Spinal cord (tissue), 10 donors: ENCODE data around the gene ATP1B2. TPM values are rescaled to one million over a fixed set of nuclear protein-coding genes. Genes with fewer than 3 reads are reported as not detected.

Experiments used
- DNase-seq, 6 donors: peaks; one replicate each; pipeline versions ENCODE4 v3.0.0 to v3.0.0-alpha.2; 2013 to 2015; ENCODE audit warnings: low spot score in 6 of 6, low read depth in 4 of 6
- H3K27ac ChIP-seq: one replicate; pipeline ENCODE4 v1.5.1; 2013; ENCODE audit warnings: low read depth, low read length, control low read depth
- H3K27me3 ChIP-seq: one replicate; pipeline ENCODE4 v1.6.1; 2013; ENCODE audit warnings: low read length; ENCODE audit not compliant: control insufficient read depth, insufficient read depth
- H3K36me3 ChIP-seq: one replicate; pipeline ENCODE4 v1.6.1; 2013; ENCODE audit warnings: low read length; ENCODE audit not compliant: control insufficient read depth, insufficient read depth
- H3K4me1 ChIP-seq: one replicate; pipeline ENCODE4 v1.6.1; 2013; ENCODE audit warnings: low read length; ENCODE audit not compliant: control insufficient read depth, insufficient read depth
- H3K4me3 ChIP-seq: one replicate; pipeline ENCODE4 v1.5.1; 2013; ENCODE audit warnings: low read depth, low read length, control low read depth
- H3K9me3 ChIP-seq: one replicate; pipeline ENCODE4 v1.6.1; 2013; ENCODE audit warnings: low read length; ENCODE audit not compliant: control insufficient read depth, insufficient read depth
- WGBS: methylation state at CpG from one replicate; pipeline ENCODE4 v1.1.5; 2013; ENCODE audit warnings: missing lambda C conversion rate; ENCODE audit not compliant: insufficient coverage; 5-methylcytosine and 5-hydroxymethylcytosine counted together
- polyA plus RNA-seq, 2 donors: library from polyadenylated mRNA; unstranded; fragments of 120-200 nt; gene quantifications; one replicate each; pipeline ENCODE4 v1.2.1, GENCODE V29; 2013; ENCODE audit not compliant: insufficient read length in 2 of 2
- total RNA-seq, 2 donors: library from RNA; depleted of rRNA in 1 of 2; stranded (reverse); fragments of 120-200 nt in 1 of 2; fragments of >200 nt in 1 of 2; gene quantifications; one replicate each; pipeline versions ENCODE4 v1.2.3 to v1.2.4, GENCODE V29; 2013 to 2014
- donor health status: healthy.

ATP1B2 gene
- total and polyA plus RNA-seq, 4 donors: 29.1 to 332 (median 174) TPM

DNA sequence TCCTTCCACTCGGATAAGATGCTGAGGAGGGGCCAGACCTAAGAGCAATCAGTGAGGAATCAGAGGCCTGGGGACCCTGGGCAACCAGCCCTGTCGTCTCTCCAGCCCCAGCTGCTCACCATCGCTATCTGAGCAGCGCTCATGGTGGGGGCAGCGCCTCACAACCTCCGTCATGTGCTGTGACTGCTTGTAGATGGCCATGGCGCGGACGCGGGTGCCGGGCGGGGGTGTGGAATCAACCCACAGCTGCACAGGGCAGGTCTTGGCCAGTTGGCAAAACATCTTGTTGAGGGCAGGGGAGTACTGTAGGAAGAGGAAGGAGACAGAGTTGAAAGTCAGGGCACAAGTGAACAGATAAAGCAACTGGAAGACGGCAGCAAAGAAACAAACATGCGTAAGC, 24.2 kb downstream of the ATP1B2 start:
- 96% methylated on average over 13 of the region's 14 CpGs for WGBS
- Histone ChIP-seq H3K4me3 (no peak overlapping the region), H3K27me3 (no peaks in the 10 kb centered on the region), H3K9me3 (no peaks in the 10 kb centered on the region), H3K4me1 (peaks cover 3% of the 10 kb centered on the region), H3K27ac (no peak overlapping the region), H3K36me3 (peaks cover 53% of the 10 kb centered on the region)
- DNase-seq: no peak

DNA sequence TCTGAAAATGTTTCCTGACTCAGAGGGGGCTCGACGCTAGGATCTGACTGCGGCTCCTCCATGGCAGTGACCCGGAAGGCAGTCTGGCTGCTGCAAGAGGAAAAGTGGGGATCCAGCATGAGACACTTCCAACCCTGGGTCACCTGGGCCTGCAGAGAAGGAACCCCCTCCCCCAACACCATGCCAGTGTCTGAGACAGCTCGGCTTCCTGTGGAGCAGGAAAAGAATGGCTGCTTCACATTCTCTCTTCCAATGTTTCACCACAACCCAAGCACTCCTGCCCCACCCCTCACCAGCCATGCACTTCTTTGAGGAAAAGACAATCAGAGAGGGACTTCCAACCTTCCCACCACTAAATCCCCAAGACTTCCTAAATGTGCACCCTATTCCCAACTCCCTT, 25.8 kb downstream of the ATP1B2 start:
- no peaks in the 10 kb centered on the region for H3K27me3 ChIP-seq
- H3K36me3 ChIP-seq: peaks cover 42% of the 10 kb centered on the region
- H3K9me3 ChIP-seq: no peaks in the 10 kb centered on the region
- WGBS: 38% methylated on average over 1 of the region's 5 CpGs
- H3K4me1 ChIP-seq: peaks cover 3% of the 10 kb centered on the region
- DNase-seq: no peak
- H3K27ac ChIP-seq: no peak overlapping the region
- no peak overlapping the region for H3K4me3 ChIP-seq

DNA sequence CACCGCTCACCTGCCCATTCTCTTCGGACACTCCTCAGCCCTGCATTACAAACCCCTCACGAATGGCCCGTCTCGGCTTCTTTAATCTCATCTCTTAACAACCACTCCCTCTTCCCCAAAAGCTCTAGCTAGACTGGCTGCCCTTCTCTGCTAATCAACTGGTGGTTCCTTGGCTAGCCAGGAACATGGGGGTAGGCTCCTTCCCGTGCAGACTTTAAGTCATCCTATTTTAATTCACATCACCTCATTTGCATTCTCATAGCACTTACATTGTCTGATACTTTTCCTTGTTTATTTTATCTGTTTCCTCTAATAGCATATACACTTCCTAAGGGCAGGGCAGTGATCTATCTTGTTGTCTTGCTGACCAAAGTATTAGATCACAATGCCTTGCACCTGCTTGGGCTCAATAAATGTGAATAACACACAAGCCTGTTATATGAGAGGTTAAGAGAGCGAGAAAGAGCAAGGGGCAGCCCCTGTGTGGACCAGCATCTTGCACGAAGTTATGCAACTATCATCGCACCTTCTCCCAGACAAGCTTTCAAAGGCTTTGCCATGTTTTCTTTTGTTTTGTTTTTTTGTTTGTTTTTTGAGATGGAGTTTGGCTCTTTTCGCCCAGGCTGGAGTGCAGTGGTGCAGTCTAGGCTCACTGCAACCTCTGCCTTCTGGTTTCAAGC, 26.8 kb downstream of the ATP1B2 start:
- Histone ChIP-seq H3K4me1 (peaks cover 3% of the 10 kb centered on the region), H3K36me3 (peaks cover 33% of the 10 kb centered on the region), H3K27me3 (no peaks in the 10 kb centered on the region), H3K9me3 (no peaks in the 10 kb centered on the region), H3K4me3 (no peak overlapping the region), H3K27ac (no peak overlapping the region)
- DNase-seq: no peak
- WGBS: 55% methylated on average over 7 of the region's 10 CpGs

DNA sequence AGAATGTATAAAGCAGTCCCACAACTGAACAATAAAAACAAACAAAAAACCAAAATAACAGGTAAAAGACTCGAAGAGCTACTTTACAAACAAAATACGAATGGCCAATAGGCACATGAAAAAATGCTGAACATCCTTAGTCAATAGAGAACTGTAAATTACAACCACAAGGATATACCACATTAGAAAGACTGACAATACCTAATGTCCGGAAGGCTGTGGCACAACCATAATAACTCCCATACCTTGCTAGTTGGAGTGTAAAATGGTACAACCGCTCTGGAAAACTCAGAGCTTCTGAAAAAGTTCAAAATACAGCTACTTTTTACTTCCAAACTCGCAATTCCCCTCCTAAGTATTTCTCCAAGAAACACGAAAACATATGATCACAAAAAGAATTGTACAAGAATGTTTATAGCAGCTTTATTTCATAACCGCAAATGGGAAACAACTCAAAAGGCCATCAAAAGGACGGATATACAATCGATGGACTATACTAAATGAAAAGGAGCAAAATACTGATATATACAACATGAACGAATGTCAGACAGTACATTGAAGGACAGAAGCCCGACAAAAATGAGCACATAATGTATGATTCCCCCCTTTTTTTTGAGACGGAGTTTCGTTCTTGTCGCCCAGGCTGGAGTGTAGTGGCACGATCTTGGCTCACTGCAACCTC, 34.3 kb downstream of the ATP1B2 start:
- WGBS: 60% methylated on average over 1 of the region's 15 CpGs
- peak overlapping the region; percentile 96 for H3K4me3 ChIP-seq
- peak overlapping the region; percentile 99 for H3K27ac ChIP-seq
- DNase-seq: no peak
- peaks cover 24% of the 10 kb centered on the region for H3K4me1 ChIP-seq
- H3K36me3 ChIP-seq: peaks cover 2% of the 10 kb centered on the region
- no peaks in the 10 kb centered on the region for H3K27me3 ChIP-seq
- H3K9me3 ChIP-seq: no peaks in the 10 kb centered on the region

DNA sequence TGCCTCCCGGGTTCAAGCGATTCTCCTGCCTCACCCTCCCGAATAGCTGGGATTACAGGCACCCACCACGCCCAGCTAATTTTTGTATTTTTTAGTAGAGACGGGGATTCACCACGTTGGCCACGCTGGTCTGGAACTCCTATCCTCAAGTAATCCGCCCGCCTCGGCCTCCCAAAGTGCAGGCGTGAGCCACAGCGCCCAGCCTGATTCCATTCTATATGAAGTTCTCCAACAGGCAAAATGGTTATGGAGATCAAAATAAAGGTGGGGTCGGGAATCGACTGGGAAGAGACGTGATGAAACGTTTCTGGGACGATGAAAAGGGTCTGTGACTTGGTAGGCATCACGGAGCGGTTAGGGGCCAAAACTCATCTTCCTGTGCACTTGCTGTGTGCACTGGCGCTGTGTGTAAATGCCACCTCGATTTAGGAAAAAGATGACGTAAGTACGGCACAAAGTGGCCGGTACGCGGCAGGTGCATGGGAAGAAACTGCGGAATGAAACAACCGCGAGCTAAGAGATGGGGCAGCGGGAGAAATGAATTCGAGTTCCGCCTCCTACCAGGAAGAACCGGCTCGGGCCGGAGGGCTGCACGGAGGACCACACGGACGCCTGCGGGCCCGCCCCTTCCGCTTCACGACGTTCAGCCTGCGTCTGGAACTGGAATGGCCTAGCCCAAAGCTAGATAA, 35.0 kb downstream of the ATP1B2 start:
- Histone ChIP-seq H3K9me3 (no peaks in the 10 kb centered on the region), H3K4me3 (peak overlapping the region; percentile 96), H3K4me1 (peaks cover 25% of the 10 kb centered on the region), H3K36me3 (peaks cover 6% of the 10 kb centered on the region), H3K27me3 (no peaks in the 10 kb centered on the region), H3K27ac (peak overlapping the region; percentile 99)
- DNase-seq: peak in 5 of 6 donors; percentile 78 to 98 (median 91)
- WGBS: 4% methylated on average over 40 of the region's 44 CpGs

DNA sequence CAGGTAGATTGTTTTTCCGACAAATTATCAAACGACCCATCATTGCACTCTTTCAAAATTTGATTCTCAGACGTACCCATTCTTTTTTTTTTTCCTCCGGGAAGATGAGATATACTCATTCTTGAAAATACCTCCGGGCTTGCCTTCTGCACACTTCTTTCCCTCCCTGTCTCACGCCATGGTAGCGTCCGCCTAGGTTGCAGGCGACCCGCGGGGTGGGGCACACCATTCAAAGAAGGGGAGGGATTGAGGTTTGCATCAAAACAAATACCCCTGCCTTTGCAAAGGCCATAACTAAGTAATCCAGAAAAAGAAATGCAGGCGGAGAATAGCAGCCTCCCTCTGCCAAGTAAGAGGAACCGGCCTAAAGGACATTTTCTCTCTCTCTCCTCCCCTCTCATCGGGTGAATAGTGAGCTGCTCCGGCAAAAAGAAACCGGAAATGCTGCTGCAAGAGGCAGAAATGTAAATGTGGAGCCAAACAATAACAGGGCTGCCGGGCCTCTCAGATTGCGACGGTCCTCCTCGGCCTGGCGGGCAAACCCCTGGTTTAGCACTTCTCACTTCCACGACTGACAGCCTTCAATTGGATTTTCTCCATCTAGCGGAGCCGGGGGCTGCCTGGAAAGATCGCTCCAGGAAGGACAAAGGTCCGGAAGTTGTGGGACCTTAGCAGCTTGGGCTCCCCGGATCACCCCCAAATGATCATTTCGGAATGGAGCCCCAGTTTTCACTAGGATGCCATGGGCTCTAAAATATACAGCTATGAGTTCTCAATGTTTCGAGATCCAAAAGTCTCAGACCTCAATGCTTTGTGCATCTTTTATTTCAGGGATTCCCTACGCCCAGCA, 35.7 kb downstream of the ATP1B2 start:
- Histone ChIP-seq H3K27me3 (no peaks in the 10 kb centered on the region), H3K27ac (peak overlapping the region; percentile 99), H3K4me3 (peak overlapping the region; percentile 96), H3K36me3 (peaks cover 10% of the 10 kb centered on the region), H3K4me1 (peaks cover 25% of the 10 kb centered on the region), H3K9me3 (no peaks in the 10 kb centered on the region)
- WGBS: 0% methylated on average over 20 of the region's 30 CpGs
- DNase-seq: peak; percentile 86 to 98 (median 92)

DNA sequence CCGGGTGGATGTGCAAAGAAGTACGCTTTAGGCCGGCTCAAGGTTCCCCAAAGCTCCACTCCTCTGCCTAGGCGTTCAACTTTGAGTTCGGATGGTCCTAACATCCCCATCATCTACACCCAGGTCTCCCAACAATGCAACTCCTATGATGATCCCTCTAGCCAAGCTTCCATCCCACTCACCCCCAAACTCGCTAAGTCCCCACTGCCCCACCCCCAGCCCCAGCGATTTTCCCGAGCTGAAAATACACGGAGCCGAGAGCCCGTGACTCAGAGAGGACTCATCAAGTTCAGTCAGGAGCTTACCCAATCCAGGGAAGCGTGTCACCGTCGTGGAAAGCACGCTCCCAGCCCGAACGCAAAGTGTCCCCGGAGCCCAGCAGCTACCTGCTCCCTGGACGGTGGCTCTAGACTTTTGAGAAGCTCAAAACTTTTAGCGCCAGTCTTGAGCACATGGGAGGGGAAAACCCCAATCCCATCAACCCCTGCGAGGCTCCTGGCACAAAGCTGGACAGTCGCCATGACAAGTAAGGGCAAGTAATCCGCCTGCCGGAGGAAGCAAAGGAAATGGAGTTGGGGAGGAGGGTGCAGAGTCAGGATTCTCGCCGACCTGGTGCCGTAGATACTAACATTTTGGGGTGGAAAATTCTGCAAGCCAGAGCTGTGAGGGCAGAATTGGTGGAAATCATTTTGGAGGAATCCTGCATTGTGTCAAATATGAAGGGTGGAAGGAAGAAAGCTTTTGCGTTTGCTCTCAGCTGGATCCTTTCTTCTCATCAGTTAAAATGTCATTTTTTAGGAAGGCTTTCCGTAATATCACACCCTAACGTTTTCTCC, 36.6 kb downstream of the ATP1B2 start, which contains the start of gene TP53:
Gene TP53, minus strand, starts transcription at position 419 of the 836 bp plus-strand sequence. CDS start 10,896 bp downstream, outside the sequence.
- Histone ChIP-seq H3K36me3 (peaks cover 17% of the 10 kb centered on the region), H3K4me1 (peaks cover 25% of the 10 kb centered on the region), H3K9me3 (no peaks in the 10 kb centered on the region), H3K27ac (peak within 1 kb of the TSS; percentile 99), H3K27me3 (no peaks in the 10 kb centered on the region), H3K4me3 (peak within 1 kb of the TSS; percentile 96)
- WGBS: under 1% methylated on average over 24 of the region's 30 CpGs
- peak; percentile 84 to 98 (median 90) for DNase-seq

DNA sequence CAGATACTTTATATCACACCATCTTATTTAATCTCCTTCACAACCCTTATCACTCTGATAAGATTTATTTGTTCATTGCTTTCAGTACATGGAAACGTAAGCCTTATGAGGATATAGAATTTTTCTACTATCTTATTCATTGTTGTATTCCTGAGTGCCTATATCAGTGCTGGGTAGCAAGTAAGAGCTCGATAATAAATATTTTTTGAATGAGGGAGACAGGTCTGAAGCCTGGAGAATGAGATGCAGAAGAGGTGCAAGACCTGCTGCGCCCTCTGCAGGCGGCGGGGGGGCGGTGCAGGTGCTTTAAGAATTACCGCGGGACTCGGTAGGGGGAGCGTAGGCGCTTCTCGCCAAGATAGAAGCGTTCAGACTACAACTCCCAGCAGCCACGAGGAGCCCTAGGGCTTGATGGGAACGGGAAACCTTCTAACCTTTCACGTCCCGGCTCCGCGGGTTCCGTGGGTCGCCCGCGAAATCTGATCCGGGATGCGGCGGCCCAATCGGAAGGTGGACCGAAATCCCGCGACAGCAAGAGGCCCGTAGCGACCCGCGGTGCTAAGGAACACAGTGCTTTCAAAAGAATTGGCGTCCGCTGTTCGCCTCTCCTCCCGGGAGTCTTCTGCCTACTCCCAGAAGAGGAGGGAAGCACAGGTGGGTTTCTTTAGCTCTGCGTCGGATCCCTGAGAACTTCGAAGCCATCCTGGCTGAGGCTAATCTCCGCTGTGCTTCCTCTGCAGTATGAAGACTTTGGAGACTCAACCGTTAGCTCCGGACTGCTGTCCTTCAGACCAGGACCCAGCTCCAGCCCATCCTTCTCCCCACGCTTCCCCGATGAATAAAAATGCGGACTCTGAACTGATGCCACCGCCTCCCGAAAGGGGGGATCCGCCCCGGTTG, 37.4 kb downstream of the ATP1B2 start, which contains the start of gene WRAP53:
Gene WRAP53, plus strand, starts transcription at position 570 of the 900 bp plus-strand sequence. Its CDS starts 172 bp downstream, at position 742.
- peak; percentile 93 to 99 (median 96) for DNase-seq
- 0% methylated on average over 49 of the region's 51 CpGs for WGBS
- Histone ChIP-seq H3K4me3 (peak within 1 kb of the TSS; percentile 96), H3K27ac (peak within 1 kb of the TSS; percentile 99), H3K36me3 (peaks cover 23% of the 10 kb centered on the region), H3K9me3 (no peaks in the 10 kb centered on the region), H3K27me3 (no peaks in the 10 kb centered on the region), H3K4me1 (peaks cover 25% of the 10 kb centered on the region)
